Posterior cingulate gyrus (tissue), 11 donors: ENCODE results near the gene A2ML1.
"Not testable (repeated sequence)": the region's sequence is repeated elsewhere in the genome, so short reads cannot be mapped to it uniquely, and the experiment has no call there.

Experiments
- DNase-seq, 10 donors: peaks; one replicate each; pipeline versions ENCODE4 v3.0.0 to v3.0.0-alpha.2; 2020 to 2021; ENCODE audit warnings: mixed read lengths in 3 of 10
- intact Hi-C: fragments of 100-400 bp; cut with DNase I; formaldehyde crosslinking; loops from one replicate; pipeline ENCODE4 v1.15.1; 2023

A2ML1 gene

GRCh38 chr12:8822298-8822697 is at the start of gene A2ML1:
Gene A2ML1, plus strand, starts transcription at chr12:8822621. Its CDS starts 31 bp downstream, at chr12:8822652.
- no peak for DNase-seq
- intact Hi-C loops = loop anchor here (5.0 kb wide), 1 partner anchor 140 kb away; no protein-coding TSS in a partner anchor

GRCh38 chr12:8773461-8773860 is 49.0 kb upstream of the A2ML1 start:
- intact Hi-C loops = no loop called here

GRCh38 chr12:8779281-8779680 is 43.1 kb upstream of the A2ML1 start:
- intact Hi-C loops = no loop called here
- no peak for DNase-seq

More at GRCh38 chr12:8773461-8773860, 49.0 kb upstream of the A2ML1 start:
- no peak for DNase-seq

DNA sequence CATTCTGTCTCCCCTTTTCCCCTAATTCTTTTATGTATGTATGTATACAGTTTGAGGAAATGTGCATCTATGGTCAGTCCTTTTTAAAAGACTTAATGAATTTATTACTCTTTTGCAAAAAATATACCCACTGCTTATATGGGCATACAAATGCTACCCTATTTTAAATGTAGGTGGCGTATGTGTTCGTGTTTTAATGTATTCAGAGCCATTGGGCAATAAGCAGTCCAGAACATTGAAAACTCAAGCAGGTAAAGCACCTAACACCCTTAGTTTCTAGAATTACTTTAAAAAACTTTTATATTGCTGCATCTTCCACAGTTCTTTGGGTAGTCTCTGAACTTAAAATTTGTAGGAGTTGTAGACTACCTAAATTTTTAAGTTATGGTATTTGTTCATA is 42.6 kb upstream of the A2ML1 start:
- intact Hi-C loops = no loop called here
- DNase-seq = no peak

DNA sequence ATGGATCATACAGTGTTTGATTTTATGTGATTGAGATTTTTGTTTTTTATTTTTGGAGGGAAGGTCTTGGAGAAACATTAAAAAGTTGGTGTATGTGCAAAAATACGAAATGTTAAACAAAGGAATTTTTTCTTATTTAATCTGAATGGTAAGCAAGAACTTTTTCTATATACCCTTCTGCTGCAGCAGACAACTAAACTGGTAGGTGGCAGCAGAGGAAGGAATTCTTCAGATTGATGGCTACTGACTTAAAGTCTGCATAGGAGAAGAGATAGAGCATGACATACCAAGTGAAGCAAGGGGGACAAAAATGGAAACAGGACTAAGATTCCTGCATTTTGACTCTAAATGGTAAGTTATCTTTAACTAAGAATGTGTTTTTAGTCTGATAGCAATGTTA is 42.0 kb upstream of the A2ML1 start:
- intact Hi-C loops = no loop called here
- no peak for DNase-seq

DNA sequence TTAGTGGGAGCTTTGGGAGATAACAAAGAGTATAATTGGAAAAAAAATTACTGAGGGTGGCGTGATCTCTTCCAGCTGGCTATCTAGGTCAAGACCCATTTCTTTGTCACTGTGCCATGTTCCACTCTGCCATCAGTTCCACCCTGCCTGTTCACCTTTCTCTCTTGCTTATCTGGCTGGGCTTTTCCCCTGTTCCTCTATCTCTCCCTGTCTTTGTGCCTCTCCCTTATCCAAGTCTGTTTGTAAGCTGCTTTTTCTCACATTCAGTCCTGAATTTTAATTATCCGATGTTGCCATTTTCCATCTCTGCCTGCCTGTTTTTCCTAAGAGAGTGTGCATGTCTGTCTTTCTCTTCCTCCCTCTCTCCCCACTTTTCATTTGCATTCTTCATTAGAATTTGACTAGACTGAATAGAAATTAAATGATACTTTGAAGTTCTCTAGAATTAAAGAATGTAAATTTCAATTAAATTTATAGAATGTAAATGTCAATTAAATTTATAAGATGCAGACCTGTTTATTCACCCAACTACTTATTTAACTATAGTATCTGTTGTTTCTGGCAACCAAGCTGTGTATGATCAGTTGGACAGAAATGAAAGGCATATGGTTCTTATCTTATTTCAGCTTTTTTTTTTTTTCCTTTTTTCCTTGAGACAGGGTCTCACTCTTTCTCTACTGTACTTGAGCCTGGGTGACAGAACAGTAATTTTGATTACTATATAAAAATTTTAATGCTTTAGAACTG is 40.9 kb upstream of the A2ML1 start:
- DNase-seq = no peak
- intact Hi-C loops = no loop called here

GRCh38 chr12:8784290-8784888 is 38.0 kb upstream of the A2ML1 start:
- intact Hi-C loops = no loop called here
- no peak for DNase-seq

GRCh38 chr12:8785499-8785898 is 36.9 kb upstream of the A2ML1 start:
- intact Hi-C loops = no loop called here

DNA sequence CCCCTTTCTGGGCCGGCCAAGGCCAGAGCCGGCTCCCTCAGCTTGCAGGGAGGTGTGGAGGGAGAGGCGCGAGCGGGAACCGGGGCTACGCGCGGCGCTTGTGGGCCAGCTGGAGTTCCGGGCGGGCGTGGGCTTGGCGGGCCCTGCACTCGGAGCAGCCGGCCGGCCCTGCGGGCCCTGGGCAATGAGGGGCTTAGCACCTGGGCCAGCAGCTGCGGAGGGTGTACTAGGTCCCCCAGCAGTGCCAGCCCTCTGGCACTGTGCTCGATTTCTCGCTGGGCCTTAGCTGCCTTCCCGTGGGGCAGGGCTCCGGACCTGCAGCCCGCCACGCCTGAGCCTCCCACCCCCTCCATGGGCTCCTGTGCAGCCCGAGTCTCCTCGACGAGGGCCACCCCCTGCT is 35.2 kb upstream of the A2ML1 start:
- intact Hi-C loops, DNase-seq: not testable (repeated sequence)

More at GRCh38 chr12:8785499-8785898, 36.9 kb upstream of the A2ML1 start:
- no peak for DNase-seq

DNA sequence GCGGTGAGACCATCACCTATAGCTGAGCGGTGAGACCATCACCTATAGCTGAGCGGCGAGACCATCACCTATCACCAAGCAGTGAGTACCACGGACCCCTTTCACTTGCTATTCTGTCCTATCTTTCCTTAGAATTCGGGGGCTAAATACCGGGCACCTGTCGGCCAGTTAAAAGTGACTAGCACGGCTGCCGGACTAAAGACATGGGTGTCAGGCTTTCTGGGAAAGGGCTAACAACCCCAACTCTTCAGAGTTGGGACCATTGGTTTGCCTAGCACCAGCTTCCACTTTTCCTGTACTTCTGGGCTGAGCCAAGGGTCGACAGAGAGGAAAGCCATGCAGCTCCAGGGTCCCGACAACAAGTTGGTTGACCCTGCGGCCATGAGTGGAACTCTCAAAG is 33.7 kb upstream of the A2ML1 start:
- DNase-seq, intact Hi-C loops: not testable (repeated sequence)

DNA sequence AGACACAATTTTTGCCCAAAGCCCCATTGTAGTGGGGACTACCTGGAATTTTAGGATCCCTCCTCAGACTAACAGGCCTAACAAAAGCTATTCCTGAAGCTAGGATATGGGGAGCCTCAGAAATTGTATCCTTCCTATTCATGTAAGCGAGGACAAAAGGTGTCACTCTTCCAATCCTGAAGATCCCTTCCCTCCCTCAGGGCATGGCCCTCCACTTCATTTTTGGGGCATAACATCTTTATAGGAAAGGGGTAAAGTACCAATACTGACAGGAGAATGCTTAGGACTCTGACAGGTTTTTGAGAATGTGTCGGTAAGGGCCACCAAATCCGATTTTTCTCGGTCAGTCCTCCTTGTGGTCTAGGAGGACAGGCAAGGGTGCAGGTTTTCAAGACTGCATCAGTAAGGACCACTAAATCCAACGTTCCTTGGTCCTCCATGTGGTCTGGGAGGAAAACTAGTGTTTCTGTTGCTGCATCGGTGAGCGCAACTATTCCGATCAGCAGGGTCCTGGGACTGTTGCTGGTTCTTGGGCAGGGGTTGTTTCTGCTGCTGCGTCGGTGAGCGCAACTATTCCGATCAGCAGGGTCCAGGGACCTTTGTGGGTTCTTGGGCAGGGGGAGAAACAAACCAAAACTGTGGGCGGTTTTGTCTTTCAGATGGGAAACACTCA is 32.9 kb upstream of the A2ML1 start:
- DNase-seq, intact Hi-C loops: not testable (repeated sequence)

- DNase-seq, intact Hi-C loops: not testable (repeated sequence)
Measured at GRCh38 chr12:8793226-8793625, 29.2 kb upstream of the A2ML1 start.

GRCh38 chr12:8794611-8795010 is 27.8 kb upstream of the A2ML1 start:
- DNase-seq, intact Hi-C loops: not testable (repeated sequence)

- DNase-seq = no peak
- intact Hi-C loops = no loop called here
Measured at GRCh38 chr12:8796831-8797626, 25.4 kb upstream of the A2ML1 start.

GRCh38 chr12:8801213-8801612 is 21.2 kb upstream of the A2ML1 start:
- DNase-seq, intact Hi-C loops: not testable (repeated sequence)

DNA sequence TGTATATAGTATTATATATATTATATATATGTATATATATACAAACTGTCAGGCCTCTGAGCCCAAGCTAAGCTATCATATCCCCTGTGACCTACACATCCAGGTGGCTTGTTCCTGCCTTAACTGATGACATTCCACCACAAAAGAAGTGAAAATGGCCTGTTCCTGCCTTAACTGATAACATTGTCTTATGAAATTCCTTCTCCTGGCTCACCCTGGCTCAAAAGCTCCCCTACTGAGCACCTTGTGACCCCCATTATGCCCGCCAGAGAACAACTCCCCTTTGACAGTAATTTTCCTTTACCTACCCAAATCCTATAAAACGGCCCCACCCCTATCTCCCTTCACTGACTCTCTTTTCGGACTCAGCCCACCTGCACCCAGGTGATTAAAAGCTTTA is 17.6 kb upstream of the A2ML1 start:
- DNase-seq, intact Hi-C loops: not testable (repeated sequence)

- intact Hi-C loops, DNase-seq: not testable (repeated sequence)
Measured at GRCh38 chr12:8805487-8805886, 16.9 kb upstream of the A2ML1 start.

DNA sequence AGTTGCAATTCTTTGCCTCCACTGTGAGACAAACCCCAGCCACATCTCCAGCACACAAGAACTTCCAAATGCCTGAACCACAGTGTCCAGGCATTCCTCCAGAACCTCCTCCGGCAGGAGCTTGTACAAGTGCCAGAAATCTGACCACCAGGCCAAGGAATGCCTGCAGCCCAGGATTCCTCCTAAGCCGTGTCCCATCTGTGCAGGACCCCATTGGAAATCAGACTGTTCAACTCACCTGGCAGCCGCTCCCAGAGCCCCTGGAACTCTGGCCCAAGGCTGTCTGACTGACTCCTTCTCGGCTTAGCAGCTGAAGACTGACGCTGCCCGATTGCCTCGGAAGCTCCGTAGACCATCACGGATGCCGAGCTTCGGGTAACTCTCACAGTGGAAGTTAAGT is 15.3 kb upstream of the A2ML1 start:
- DNase-seq, intact Hi-C loops: not testable (repeated sequence)

GRCh38 chr12:8810112-8810511 is 12.3 kb upstream of the A2ML1 start:
- DNase-seq, intact Hi-C loops: not testable (repeated sequence)

DNA sequence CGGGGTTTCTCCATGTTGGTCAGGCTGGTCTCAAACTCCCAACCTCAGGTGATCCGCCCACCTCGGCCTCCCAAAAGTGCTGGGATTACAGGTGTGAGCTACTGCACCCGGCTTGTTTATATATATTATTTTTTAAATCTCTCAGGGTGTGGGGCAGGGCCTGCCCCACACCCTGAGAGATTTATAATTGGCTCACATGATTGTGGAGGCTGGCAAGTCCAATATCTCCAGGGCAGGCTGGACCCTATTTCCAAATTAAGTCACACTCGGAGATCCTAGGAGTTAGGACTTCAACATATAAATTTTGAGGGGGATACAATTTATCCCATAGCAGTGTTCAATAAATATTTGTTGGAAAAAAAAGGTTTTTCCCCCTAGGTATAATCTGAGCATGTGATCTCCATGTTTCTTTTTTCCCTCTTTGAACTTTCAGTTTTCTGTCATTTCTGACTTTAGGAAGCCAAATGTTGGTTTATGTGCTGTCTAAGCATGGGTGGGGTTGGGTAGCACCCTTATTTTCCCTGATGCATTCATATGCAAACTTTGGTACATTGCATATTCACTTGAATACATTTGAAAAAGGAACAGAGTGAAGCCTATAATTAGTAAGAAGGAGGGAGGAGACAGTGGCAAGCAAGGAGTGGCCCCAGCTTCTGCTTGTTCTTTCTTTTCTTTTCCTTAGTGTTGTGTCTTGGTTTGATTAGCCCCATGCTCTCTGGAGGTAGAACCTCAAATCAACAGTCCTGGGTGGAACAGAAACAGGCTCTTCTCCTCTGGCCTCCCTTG is 8.7 kb upstream of the A2ML1 start:
- no peak for DNase-seq
- intact Hi-C loops = no loop called here
